ENCODE results near the gene HLA-DMA. TPM values are rescaled to one million over a fixed set of nuclear protein-coding genes. Genes with fewer than 3 reads are reported as not detected.

HLA-DMA gene
- total RNA-seq, 2 experiments from 2014 or later, result 16.2 TPM

GRCh38 chr6:32970413-32971241 is 17.7 kb upstream of the HLA-DMA start:
- DNase-seq (peak; percentile 94), ATAC-seq (peak; percentile 35)
- H3K9me3 Mint-ChIP-seq, result no peaks in the 10 kb centered on the region
- H3K36me3 Mint-ChIP-seq (ENCODE audit: low read depth), result peaks cover 68% of the 10 kb centered on the region
- POLR2A ChIA-PET, result interaction anchor here (0.7 to 30.4 kb wide), 19 partner anchors 7 to 301 kb away, joined by 3 to 852 read pairs (median 17); partner anchors contain the start of genes BRD2, HLA-DMA, HLA-DMB and HSD17B8
- H3K4me1 Mint-ChIP-seq (ENCODE audit: low read depth), result peaks cover 20% of the 10 kb centered on the region
- H3K27ac Mint-ChIP-seq, result peak overlapping the region; percentile 99
- peak; percentile 3 for TF ChIP-seq CTCF (IDR thresholded peaks at IDR 0.05)
- CTCF ChIA-PET, result interaction anchor here (1.0 to 17.0 kb wide), 9 partner anchors 15 to 132 kb away, joined by 4 to 246 read pairs (median 19); partner anchors contain the start of genes HLA-DMA, PSMB9, TAP1 and TAP2
- intact Hi-C loops (cut with micrococcal nuclease), result loop anchor here (2.0 kb wide), 1 partner anchor 126 kb away; the partner anchor contains the start of gene PSMB8
- H3K27me3 Mint-ChIP-seq, result no peaks in the 10 kb centered on the region
- H3K4me3 Mint-ChIP-seq, result peak overlapping the region; percentile 95

GRCh38 chr6:32969685-32970412 is 17.0 kb upstream of the HLA-DMA start:
- peaks cover 62% of the 10 kb centered on the region for H3K36me3 Mint-ChIP-seq (ENCODE audit: low read depth)
- peak; percentile 90 for DNase-seq
- peaks cover 22% of the 10 kb centered on the region for H3K4me1 Mint-ChIP-seq (ENCODE audit: low read depth)
- peak overlapping the region; percentile 95 for H3K4me3 Mint-ChIP-seq
- peak overlapping the region; percentile 99 for H3K27ac Mint-ChIP-seq
- H3K27me3 Mint-ChIP-seq, result no peaks in the 10 kb centered on the region
- no peaks in the 10 kb centered on the region for H3K9me3 Mint-ChIP-seq
- CTCF ChIA-PET, result interaction anchor here (1.0 to 17.0 kb wide), 7 partner anchors 15 to 131 kb away, joined by 4 to 246 read pairs (median 56); partner anchors contain the start of genes HLA-DMA and TAP2
- intact Hi-C loops (cut with micrococcal nuclease), result loop anchor here (2.0 kb wide), 2 partner anchors 29 to 125 kb away; partner anchors contain the start of genes HLA-DMB and PSMB8
- ATAC-seq, result peak; percentile 14
- POLR2A ChIA-PET, result interaction anchor here (0.7 to 30.4 kb wide), 18 partner anchors 8 to 1072 kb away, joined by 3 to 852 read pairs (median 20); partner anchors contain the start of genes BRD2, HLA-DMA, HLA-DMB and HSD17B8
- TF ChIP-seq CTCF (IDR thresholded peaks at IDR 0.05), result peak; percentile 34

GRCh38 chr6:32968867-32969684 is 16.2 kb upstream of the HLA-DMA start:
- DNase-seq (peak; percentile 83), ATAC-seq (peak; percentile 12)
- peak overlapping the region; percentile 99 for H3K27ac Mint-ChIP-seq
- H3K4me1 Mint-ChIP-seq (ENCODE audit: low read depth), result peaks cover 26% of the 10 kb centered on the region
- H3K4me3 Mint-ChIP-seq, result peak overlapping the region; percentile 95
- no peaks in the 10 kb centered on the region for H3K27me3 Mint-ChIP-seq
- H3K36me3 Mint-ChIP-seq (ENCODE audit: low read depth), result peaks cover 56% of the 10 kb centered on the region
- ChIA-PET POLR2A (interaction anchor here (0.6 to 30.4 kb wide), 19 partner anchors 7 to 1071 kb away, joined by 3 to 852 read pairs (median 5); partner anchors contain the start of genes BRD2, HLA-DMA, HLA-DMB and HSD17B8), CTCF (interaction anchor here (2.0 to 17.0 kb wide), 7 partner anchors 11 to 75 kb away, joined by 6 to 246 read pairs (median 23); partner anchors contain the start of genes HLA-DMA and HLA-DMB)
- H3K9me3 Mint-ChIP-seq, result no peaks in the 10 kb centered on the region
- intact Hi-C loops (cut with micrococcal nuclease), result loop anchor here (2.0 kb wide), 1 partner anchor 28 kb away; the partner anchor contains the start of gene HLA-DMB
- TF ChIP-seq CTCF (IDR thresholded peaks at IDR 0.05), result no peak

- intact Hi-C loops (cut with micrococcal nuclease), result loop anchor here (2.0 kb wide), 1 partner anchor 27 kb away; the partner anchor contains the start of gene HLA-DMB
- Mint-ChIP-seq H3K9me3 (no peaks in the 10 kb centered on the region), H3K4me3 (peak within 1 kb of the TSS; percentile 95), H3K27me3 (no peaks in the 10 kb centered on the region), H3K4me1 (ENCODE audit: low read depth) (peaks cover 33% of the 10 kb centered on the region), H3K36me3 (ENCODE audit: low read depth) (peaks cover 48% of the 10 kb centered on the region), H3K27ac (peak within 1 kb of the TSS; percentile 99)
- TF ChIP-seq CTCF (IDR thresholded peaks at IDR 0.05), result no peak
- ChIA-PET CTCF (interaction anchor here (0.6 to 17.0 kb wide), 27 partner anchors 9 to 167 kb away, joined by 3 to 246 read pairs (median 5); partner anchors contain the start of genes HLA-DMA, HLA-DMB and TAP2), POLR2A (interaction anchor here (0.6 to 30.4 kb wide), 15 partner anchors 7 to 772 kb away, joined by 3 to 852 read pairs (median 5); partner anchors contain the start of genes BRD2, HLA-DMA, HLA-DMB and PSMB8)
- DNase-seq (peak; percentile 95), ATAC-seq (peak; percentile 50)
Measured at GRCh38 chr6:32968093-32968866, 15.4 kb upstream of the HLA-DMA start, which contains the start of gene BRD2. Gene BRD2 (plus strand): TSS chr6:32968594. CDS start chr6:32972899, 4,305 bp downstream.

Data from activated CD8-positive, alpha-beta T cell treated with anti-CD3 and anti-CD28 coated beads for 36 hours (primary cell).